ENCODE results near the gene CACNG3.

GRCh38 chr16:24208710-24209109 lies 47.4 kb upstream of the CACNG3 start:
- no peak for TF ChIP-seq EZH2 (IDR thresholded peaks at IDR 0.05; ENCODE audit: borderline replicate concordance, low read length)
- no peak for TF ChIP-seq CTCF (conservative IDR thresholded peaks at IDR 0.05 in 1 of 2, IDR thresholded peaks at IDR 0.05 in 1 of 2; ENCODE audit: extremely low read depth in 1 of 2, insufficient read depth in 1 of 2, low read depth in 1 of 2, low read length in 2 of 2)
